NCI-H2196 treated with DMSO at 0.1 percent for 48 hours (cell line): Measurements from ENCODE around the gene NEDD8.
A peak's percentile ranks its signal among the peaks of the same experiment; 100 is the strongest.

Experiments used
- DNase-seq: peaks from one replicate; lab custom pipeline; 2025; ENCODE audit not compliant: unreplicated experiment; lab: John Stamatoyannopoulos, UW

Gene NEDD8

DNA sequence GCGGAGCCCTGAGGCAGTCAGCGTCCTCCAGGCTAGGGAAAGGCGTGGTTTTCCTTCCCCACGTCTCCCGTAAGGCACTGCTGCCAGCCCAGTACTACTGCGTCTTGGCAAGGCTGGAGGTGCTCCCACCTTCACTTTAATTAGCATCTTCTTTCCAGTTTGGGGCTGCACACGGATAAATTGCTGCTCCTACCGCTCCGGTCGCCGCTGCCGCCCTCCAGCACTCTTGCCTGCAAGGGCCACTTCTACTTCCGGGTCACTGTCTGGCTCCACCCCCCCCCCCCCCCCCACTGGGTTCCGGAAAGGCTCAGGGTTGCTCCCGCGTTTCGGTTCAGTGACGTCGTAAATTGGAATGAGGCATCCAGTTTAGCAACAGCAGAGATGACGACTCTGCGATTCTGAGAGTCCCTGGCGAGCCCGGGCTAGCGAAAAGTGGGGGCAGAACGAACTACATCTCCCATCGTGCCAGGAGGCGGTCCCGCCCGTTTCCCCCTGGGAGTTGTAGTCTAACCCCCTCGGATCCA lies at the start of gene NEDD8:
NEDD8 (minus strand) TSS at position 247 of the 524 bp plus-strand sequence; CDS start at position 147, 100 bp downstream.
- peak; percentile 77 for DNase-seq

DNA sequence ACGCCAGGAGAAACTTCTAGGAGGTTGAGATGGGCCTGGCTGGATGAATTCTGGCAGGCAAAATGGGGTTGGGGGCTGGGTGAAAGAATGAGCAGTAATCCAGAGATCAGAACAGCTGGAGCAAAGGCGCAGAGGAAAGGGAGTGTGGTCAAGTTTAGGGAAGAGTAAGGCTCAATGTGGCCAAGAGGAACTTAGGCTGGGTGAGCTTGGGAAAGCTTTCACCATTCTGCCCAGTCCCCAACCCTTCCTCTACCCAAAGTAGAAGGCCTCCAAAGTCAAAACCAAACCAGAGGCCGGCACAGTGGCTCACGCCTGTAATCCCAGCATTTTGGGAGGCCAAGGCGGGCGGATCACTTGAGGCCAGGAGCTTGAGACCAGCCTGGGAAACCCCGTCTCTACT lies 49.5 kb upstream of the NEDD8 start:
- DNase-seq: no peak

DNA sequence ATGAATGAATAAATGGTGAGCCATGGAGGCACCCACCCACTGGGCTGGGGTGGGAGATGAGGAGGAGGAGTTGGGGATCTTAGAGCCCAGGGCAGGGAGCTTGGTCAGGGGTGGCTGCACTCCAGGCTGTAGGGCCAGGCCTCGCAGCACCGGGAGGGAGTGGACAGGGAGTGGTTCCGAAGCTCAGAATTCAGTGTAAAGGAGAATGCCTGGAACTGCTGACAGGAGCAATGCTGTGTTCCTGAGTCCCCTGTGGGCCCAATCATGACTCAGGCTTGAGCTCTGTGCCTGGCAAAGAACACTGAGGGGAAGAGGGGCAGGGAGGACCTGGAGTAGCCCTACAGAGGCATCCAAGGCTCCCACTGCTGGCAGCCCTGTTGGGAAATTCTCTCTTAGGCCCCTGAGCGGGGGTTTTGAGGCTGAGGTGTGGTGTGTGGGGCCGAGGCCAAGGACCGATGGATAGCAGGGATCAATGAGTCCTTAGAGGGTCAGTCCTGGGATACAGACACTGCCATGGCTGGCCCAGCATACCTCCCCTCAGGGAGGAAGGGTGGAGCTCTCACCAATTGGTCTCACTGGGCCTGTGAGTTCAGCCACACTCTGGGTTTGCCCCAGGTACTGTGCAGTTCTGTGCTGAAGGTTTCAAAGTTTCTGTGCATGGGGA lies 48.8 kb upstream of the NEDD8 start:
- DNase-seq: no peak

DNA sequence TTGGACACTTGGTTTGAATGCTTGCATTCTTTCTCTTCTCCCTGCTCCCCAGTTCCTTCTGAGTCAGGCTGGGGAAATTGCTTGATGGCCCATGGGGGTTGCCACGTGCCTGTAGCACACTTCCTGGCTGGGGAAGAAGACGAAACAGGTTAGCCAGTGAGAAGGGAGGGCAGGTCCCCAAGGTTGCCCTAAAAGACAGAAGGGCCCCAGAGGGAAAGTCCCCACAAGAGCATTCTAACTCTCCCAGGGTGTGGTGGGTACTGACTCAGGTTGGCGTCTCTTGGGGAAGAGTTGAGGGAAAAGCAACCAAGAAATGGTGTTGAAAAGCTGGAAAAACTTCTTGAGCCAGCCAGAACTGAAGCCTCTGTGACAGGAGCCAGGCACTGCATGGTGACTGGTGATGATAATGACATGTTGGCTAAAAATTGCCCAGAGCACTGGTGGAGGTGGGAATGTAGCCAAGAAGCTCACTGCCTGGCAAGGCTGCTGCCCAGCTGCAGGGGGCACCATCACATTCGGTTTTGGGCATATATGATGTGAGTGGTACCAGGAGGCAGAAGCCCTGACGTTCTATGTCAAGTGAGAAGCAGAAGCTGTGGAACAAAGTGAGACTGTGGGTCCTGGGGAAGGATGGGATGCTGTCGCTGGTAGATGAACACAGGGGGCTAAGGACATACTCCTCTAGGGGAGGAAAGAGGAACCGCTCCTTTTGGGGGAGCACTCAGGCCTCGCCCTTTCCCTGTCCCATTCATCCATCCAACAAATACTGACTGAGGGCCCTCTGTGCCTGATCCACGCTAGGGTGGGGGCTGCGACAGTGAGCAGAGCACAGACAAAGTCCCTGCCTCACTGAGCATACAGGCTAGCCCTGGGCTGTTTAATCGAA lies 47.4 kb upstream of the NEDD8 start:
- DNase-seq: no peak

DNA sequence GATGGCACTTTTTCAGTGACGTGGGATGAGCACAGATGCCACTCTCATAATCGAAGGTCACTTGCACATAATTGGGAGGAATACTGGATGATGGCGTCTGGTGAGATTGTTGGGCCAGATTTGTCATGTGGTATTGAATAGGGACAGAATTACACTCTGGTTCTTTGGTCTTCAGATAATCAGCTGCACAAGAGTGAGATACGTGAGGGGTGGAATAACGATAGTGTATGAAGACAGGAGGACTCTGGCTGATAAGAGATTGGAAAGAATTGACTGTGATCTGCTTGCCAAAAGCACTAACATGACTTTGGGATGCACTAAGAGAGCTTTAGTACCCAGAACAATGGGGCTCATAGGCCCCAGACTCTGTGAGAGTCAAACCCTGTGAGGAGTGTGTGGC lies 46.3 kb upstream of the NEDD8 start:
- DNase-seq: no peak

DNA sequence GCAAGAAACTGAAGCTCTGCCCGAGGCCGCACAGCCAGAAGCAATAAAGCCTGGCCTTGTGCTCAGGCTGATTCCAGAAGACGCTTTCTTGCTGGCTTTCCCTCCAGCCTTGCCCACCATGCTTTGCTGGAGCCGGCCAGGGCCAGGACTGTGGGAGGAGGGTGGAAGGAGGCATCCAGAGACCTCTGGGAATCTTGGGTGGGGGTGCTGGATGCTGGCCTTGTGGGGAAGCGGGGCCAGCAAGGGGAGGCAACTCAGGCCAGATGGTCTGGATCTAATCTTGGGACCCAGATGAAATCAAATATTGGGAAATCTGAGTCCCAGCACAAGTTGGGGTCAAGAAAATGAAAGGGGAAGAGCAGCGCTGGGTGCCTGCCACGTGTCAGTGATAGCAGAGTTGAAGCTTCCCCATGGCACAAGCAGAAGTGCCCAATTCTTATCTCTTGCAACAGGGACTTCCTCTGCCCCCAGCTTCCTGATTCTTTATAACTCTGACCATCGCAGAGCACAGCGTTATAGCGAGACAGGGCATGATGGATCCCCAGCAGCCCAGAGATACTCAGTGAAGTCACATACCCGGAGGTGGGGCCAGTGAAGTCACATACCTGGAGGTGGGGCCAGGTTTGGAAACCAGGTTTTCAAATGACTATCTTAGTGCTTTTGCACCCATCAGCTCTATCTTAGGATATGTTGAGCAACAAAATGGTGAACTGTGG lies 45.6 kb upstream of the NEDD8 start:
- no peak for DNase-seq

GRCh38 chr14:24277071-24277470 lies 44.9 kb upstream of the NEDD8 start:
- no peak for DNase-seq

- no peak for DNase-seq
Observed at GRCh38 chr14:24274101-24274543, 42.0 kb upstream of the NEDD8 start.

DNA sequence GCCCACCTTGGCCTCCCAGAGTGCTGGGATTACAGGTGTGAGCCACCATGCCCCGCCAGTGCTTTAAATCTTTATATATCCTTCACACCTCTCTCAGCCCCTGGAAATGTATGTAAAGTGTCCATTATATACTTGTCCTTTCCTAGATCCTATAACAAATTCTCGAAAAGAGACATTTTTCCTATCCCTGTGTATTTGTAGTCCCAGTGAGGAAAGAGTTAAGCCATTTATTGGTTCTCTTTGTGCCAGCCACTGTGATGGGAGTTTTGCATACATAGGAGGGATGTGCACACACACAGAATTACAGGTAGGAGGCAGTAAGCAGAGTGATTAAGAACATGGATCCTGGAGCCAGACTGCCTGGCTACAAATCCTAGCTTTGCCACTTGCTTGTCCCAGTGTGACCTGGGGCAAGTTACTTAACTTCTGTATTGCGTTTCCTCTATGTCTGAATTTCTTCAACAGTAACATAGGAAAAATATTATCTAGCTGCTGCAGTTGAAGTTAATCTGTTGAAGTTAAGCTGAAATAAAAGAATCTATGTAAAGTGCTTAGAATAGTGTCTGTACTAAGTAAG lies 41.3 kb upstream of the NEDD8 start:
- DNase-seq: no peak

DNA sequence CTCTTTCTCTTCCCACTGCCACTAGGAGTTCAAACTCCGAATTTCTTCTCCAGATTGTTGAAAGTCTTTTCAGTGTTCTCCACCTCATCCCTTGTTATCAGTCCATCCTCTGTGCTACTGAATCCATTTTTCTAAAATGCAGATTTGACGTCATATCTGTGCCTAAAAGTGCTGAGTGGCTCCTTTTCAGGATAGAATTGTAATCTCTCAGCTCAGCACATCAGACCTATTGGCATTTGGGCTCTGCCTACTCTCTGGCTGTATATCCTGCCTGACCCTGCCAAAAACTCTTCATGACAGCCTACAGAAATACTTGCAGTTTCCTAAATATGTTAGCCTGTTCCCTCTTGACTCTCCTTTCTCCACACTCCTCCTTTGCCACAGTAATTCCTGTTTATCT lies 40.3 kb upstream of the NEDD8 start:
- DNase-seq: no peak

- no peak for DNase-seq
Observed at GRCh38 chr14:24271834-24272263, 39.7 kb upstream of the NEDD8 start.

DNA sequence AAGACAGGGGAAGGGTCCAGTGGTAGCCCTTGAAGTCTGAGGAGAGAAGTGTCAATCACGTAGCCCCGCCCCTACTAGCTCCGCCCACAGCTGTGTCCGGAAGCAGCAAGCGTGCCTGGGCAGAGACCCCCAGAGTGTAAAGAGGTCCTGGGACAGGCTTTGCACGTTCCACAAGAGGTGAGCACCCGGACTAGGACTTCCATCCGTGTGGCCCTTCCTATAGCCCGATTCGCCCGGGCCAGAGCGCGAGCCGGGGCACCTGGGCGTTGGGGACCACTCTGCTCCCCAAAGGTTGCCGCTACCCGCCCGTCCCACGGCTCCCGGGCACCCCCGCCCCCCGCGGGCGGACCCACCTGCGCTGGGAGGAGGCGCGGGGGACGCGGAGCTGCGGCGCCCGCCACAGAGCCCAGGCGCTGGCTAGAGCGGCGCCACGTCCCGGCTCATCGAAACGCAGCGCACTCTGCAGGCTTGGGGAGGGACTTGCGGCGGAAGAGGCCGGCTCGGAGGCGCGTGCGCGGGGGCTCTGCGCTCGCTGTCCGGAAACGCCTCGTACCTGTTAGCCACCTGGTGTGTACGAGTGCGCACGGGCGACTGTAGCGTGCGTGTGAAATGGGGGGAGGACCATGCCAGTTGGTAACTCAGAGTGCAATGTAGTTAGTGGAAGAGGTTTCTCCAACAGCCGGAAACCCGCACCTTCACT lies 39.1 kb upstream of the NEDD8 start, which contains the start of gene RABGGTA:
RABGGTA (minus strand) TSS at position 464 of the 700 bp plus-strand sequence. CDS start 482 bp downstream, outside the sequence.
- DNase-seq: peak; percentile 87

- DNase-seq: no peak
Observed at GRCh38 chr14:24270537-24271133, 38.5 kb upstream of the NEDD8 start.

DNA sequence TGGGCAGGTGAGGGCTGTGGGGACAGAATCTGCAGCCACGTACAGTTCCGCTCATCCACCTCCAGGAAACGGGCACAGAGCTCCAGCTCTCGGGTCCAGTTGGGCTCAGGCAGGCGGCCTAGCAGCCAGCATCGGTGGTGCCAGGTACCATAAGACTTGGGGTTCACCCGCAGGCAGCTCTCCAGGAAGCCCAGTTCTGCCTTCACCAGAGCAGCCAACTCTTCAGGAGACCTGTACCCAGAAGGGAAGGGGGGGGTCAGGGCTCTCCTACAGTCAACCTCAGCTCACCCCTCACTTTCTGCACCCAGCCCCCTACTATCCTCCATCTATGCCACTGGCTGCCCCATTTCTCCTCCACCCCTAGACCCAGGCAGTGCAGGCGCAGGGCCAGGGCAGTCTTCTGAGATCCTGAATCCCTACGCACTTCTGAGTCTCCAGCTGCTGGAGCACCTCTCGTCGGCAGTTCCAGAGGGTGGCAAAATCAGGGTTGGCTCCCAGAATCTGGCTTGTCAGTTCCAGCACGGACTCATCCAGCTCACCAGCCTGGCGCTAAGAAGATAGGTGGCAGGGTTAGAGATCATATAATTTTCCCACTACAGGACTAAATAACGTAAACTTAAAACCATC lies 37.9 kb upstream of the NEDD8 start:
- no peak for DNase-seq

- no peak for DNase-seq
Observed at GRCh38 chr14:24269368-24269767, 37.2 kb upstream of the NEDD8 start.

DNA sequence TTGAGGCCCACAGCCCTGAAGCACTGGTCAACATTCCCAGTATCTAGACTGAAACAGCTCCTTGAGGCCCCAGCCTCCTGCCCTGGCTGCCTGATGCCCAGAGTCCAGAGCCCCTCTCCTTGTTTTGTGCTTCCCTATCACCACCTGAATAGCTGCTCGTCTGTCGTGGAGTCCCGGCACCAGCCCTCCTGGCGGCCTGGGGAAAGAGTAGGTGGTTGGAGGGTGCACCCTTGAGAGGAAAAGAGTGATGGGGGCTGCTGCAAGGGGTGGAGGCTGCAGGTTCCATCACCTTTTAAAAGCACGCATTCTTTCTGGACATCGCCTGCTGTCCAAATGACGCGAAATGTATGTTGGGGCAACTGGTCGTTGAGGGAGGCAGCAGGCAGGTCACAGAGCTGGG lies 36.1 kb upstream of the NEDD8 start:
- DNase-seq: no peak

GRCh38 chr14:24267516-24267915 lies 35.3 kb upstream of the NEDD8 start:
- no peak for DNase-seq

- DNase-seq: no peak
Observed at GRCh38 chr14:24266344-24267244, 34.4 kb upstream of the NEDD8 start.
